NT2/D1 (cell line): ENCODE data around the gene TLL1.

Experiments used
- SUZ12 ChIP-seq: IDR thresholded peaks from 2 replicates; pipeline ENCODE4 v1.6.1; 2011; ENCODE audit not compliant: insufficient read length, insufficient read depth; ENCODE audit errors: extremely low read depth
- YY1 ChIP-seq: IDR thresholded peaks from 2 replicates; pipeline ENCODE4 v1.6.1; 2011; ENCODE audit not compliant: insufficient read length, insufficient read depth
- ZNF274 ChIP-seq: IDR thresholded peaks from 2 replicates; pipeline ENCODE4 v1.6.1; 2011; ENCODE audit warnings: mild to moderate bottlenecking, low read depth, low read length

DNA sequence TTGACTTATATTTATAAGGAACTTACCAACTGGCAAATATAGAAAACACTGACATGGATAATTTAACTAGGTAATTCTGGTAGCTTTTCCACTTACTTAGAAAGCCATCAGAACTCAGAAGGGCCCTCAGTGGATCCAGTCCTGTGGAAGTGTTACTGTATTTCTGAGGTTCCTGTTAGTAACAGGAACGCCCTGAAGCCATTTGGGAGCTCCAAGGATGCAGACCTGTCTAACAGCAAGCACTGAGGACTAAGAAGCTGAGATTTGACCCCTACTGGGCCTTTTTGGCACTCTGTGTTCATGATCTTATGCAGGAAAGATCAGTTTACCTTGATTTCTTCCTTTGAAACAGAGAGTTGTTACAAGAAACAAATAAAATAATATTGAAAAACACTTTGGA, 46.0 kb upstream of the TLL1 start:
- TF ChIP-seq YY1 (no peak), ZNF274 (no peak), SUZ12 (no peak)
